NCI-H128 (cell line): ENCODE data around the gene RNF114.
"Not testable (repeated sequence)": the region's sequence is repeated elsewhere in the genome, so short reads cannot be mapped to it uniquely, and the experiment has no call there.

Experiments
- DNase-seq: peaks from one replicate; lab custom pipeline; 2025; ENCODE audit not compliant: unreplicated experiment; lab: John Stamatoyannopoulos, UW

The RNF114 gene

DNA sequence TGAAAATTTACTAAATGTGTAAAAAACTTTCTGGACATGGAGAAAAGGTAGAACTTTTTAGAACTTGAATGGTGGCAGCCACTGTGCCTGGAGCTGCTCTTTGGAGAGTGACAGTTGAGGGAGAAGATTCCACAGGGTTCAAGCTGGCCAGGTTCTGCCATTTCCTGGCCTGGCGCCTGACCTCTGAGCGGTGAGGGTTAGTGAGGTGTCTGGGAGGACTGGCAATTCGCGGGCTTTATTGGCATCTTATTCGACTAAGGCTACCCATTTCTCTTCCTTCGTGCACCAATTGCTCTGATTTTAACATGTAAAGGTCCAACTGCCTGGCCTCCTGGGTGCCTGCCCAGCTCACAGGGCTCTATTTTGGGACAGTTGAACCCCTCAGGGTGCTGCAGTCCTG is 49.0 kb downstream of the RNF114 start:
- no peak for DNase-seq

DNA sequence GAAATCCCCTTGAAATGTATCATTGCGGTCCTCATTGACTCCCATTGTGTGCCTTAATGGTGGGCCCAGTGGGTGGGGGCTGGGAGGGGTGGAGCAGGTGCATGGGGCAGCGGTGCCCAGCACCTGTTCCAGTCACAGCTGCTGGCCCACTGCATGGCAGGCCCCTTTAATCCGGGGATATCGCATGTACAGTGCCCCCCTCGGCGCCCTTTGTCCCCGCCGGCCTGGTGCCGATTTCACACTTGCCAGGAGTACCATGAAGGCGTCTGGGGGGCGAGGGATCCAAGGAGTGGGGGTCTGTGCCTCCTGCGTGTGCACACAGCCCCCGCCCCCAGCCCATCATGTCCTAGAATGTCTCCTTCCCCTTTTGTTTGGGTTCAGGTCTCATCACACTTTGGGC is 49.4 kb downstream of the RNF114 start:
- no peak for DNase-seq

DNA sequence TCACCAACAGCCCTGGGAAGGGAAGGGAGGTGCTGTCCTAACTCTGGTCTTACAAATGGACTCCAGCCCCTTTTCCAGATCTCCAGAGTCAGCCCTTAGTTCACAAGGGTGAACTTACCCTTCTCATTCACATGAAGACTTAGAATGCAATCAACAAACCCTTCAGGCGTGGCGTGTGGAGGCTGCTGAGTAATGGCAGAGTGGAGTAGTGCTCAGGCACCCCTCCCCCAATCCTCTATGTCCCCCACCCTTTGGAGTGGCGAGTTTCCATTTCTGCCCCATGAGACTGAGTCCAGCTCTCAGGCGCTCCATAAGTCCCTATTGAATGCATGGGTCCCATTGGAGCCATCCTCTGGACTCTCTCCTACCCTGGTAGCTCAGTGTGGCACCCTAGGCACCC is 49.9 kb downstream of the RNF114 start:
- no peak for DNase-seq

DNA sequence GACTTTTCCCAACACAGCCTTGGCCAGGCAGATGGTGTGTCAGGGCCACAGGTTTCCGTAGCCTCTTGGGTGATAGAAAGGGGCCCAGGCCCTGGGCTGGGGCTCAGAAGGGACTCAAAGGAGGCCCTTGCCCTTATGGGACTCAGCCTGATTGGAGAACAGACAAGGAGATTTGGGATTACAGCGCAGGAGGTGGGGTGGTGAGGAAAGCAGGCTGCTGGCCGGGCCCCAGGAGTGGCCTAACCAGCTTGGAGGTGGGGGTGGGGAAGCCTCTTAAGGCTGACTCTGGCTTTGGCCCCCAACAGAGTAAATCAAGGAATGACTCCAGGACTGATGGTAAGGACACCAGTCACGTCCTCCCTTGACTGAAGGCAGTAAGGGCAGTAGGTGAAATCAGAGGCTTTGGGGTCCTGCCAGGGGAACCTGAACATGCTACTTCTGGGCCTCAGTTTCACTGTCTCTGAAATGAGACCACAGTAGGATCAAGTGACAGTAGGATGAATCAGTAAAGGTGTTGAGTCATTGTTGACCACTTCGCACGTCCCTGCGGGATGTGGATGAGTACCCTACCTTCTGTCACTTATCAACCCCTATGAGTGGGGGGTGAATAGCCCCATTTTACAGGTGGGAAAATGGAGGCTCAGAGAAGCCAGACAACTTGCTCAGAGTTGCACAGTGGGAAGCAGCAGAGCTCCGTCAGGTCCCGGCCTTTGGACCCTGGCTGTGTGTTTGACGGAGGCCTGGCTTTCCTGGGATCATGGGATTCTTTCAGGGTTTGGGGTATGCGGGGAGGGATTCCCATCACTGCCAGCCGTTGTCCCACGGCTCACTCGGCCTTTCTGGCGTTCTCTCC is 51.0 kb downstream of the RNF114 start:
- DNase-seq, result no peak

DNA sequence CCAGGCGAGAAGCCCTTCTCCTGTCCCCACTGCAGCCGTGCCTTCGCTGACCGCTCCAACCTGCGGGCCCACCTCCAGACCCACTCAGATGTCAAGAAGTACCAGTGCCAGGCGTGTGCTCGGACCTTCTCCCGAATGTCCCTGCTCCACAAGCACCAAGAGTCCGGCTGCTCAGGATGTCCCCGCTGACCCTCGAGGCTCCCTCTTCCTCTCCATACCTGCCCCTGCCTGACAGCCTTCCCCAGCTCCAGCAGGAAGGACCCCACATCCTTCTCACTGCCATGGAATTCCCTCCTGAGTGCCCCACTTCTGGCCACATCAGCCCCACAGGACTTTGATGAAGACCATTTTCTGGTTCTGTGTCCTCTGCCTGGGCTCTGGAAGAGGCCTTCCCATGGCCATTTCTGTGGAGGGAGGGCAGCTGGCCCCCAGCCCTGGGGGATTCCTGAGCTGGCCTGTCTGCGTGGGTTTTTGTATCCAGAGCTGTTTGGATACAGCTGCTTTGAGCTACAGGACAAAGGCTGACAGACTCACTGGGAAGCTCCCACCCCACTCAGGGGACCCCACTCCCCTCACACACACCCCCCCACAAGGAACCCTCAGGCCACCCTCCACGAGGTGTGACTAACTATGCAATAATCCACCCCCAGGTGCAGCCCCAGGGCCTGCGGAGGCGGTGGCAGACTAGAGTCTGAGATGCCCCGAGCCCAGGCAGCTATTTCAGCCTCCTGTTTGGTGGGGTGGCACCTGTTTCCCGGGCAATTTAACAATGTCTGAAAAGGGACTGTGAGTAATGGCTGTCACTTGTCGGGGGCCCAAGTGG is 51.9 kb downstream of the RNF114 start:
- no peak for DNase-seq

DNA sequence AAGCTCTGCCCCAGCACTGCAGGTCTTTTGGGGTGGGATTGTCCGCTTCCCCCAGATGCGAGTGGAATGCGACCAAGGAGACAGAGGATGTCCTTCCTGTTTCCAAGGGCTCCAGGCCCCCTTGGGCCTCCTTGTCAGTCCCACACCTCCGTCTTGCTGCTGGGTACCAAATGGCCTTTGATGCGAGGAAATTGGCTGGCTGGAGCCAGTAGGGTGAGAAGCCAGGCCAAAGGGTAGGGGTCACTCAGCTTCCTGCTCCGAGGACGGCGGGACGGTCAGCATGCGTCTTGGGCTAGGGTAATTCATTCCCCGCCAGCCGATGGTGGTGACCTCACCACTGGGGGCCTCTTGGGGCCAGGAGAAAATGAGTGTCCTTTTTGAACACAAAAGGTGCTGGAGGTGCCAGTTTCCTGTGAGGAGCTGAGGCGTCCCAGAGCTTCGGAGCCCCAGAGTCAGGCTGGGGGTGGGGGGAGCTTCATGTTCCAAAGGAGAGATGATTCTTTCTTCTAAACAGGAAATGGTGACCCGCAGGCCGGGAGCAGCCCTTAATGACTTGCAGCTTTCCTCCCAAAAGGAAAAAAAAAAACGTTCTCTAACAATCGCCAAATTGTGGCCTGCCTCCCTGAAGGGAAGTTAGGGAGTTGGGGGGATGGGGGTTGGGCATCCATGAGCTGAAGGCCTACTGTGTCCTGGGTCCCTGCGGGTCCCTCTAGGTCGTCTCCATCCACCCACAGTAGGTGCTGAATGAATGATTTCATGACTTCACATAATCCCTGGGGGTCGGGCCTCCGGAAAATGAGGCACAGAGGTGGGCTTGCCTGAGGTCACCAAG is 53.3 kb downstream of the RNF114 start:
- no peak for DNase-seq

DNA sequence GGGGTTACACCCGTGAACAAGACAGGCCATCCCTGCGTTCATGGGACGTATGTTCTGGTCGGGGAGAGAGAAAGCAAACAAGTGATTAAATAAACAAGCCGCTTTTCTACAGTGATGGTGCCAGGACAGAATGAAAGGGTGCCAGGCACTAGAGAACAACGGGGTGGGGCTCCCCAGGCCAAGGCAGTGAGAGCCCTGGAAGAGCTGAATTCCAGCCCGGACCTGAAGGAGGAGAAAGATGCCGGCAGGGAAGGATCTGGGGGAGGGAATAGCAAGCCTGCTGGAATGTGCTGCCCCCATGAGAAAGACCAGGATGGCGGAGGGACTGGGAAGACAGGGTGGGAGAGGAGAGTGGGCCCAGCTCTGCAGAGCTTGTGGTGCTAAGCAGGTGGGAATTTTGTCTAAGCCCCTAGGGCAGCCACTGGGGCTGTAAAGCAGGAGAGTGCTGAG is 54.1 kb downstream of the RNF114 start:
- no peak for DNase-seq

DNA sequence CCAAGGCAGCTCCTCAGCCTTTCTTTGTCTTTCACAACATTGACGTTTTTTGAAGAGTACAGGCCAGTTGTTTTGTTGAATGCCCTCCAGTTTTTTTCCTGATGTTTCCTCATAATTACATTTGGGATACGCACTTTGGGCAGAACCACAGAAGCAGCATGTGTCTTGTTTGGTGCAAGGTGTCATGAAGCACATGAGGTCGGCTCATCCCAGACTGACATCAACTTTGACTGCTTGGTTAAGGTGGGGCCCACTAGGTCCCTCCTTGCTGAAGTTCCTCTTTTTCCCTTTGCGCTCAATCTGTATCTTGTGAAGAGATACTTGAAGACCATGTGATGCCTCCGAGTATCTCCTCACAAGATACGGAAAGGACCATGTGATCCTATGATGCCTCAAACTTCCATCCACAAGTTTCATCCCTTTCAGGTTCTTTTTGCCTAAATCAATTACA is 57.1 kb downstream of the RNF114 start:
- no peak for DNase-seq

DNA sequence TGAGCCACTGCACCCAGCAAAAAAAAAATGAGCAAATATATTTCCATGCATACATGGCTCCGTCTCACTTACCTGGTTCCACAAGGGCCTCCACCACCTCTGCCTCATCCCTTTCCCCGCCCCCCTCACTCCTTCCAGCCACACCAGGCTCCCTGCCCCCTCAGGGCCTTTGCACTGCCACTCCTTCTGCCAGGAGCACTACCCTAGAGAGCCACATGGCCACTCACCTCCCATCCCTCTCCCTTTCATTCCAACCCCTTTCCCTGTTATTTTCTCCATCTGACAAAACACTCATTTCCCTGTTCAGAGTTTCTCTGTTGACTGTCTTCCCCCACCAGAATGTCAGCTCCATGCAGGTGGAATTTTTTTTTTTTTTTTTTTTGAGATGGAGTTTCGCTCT is 59.4 kb downstream of the RNF114 start:
- no peak for DNase-seq

DNA sequence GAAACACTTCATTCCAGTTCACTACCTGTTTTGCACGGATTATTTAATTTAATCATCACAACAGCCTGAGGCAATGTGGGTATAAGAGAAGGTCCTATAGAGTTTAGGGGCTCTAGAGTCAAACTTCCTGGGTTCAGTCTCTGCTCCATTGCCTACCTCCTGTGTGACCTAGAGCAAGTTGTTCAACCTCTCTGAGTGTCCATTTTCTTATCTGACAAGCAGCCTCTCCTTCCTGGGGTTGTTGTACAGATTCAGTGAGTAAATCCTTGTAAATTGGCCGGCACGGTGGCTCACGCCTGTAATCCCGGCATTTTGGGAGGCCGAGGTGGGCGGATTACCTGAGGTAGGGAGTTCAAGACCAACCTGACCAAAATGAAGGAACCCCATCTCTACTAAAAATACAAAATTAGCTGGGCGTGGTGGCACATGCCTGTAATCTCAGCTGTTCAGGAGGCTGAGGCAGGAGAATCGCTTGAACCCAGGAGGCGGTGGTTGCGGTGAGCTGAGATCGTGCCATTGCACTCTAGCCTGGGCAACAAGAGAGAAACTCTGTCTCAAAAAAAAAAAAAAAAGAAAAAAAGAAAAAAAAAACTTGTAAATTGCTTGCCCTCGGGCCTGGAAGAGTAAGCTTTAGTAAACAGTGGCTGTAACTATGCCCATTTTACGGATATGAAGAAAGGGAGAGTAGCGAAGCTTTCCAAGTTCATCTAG is 62.4 kb downstream of the RNF114 start:
- DNase-seq, result not testable (repeated sequence)

DNA sequence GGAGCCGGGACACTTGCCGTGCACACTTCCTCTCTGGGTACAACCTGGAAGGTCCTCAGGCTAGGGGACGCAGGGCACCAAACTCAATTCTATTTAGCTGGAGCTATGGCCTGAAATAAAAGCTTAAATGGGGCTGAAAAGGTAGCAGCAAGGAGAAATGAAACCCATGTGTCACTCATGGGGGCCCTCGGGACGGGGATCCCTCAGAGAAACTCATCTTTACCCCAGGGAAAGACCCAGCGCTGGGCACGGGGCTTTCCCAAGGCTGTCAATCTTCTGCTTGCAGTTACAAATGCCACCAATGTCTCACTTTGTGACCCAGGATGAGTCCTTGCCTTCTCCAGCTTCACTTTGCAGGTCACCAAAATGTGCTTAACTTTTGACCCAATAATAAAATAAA is 63.1 kb downstream of the RNF114 start:
- DNase-seq, result no peak

DNA sequence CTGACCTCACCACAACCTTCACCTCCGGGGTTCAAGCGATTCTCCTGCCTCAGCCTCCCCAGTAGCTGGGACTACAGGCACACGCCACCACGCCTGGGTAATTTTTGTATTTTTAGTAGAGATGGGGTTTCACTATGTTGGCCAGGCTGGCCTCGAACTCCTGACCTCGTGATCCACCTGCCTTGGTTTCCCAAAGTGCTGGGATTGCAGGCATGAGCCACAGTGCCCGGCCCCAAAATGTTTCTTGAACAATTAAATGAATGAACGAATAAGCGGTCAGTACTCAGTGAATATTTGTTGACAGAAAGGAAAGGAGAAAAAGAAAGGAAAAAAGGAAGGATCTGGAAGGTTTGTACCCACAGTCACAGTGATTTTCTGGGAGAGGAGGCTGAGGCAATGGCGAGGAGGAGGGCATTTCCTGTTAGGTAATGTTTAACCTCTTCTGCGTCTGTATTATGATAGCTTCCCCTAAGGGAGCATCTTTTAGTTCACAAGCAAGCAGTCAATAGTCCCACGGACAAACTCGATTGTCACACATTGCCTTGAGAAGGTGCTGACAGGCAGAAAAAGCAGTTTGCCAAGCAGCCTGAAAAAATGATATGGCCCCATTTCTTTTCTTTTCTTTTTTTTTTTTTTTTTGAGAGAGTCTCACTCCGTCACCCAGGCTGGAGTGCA is 64.5 kb downstream of the RNF114 start:
- DNase-seq, result not testable (repeated sequence)

DNA sequence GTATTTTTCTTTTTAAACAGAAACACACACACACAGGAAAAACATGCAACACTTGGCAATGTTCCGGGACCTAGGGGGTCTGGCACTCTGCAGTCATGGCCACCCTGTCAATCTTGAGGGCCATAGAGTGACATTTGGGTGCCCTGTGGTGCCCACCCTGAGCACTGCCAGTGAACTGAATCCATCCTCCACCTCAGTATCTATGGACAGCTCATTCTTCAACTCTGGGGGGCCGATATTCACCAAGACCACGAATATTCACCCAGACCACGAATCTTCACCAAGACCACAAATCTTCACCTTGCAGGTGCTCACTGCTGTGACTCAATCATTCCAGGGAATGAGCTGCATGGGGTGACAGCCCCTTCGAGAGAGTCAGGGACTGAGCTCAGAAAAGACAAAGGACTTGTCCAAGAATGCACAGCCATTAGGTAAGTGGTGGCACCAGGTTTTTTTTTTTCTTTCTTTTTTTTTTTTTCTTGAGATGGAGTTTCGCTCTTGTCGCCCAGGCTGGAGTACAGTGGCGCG is 65.7 kb downstream of the RNF114 start:
- DNase-seq, result no peak

DNA sequence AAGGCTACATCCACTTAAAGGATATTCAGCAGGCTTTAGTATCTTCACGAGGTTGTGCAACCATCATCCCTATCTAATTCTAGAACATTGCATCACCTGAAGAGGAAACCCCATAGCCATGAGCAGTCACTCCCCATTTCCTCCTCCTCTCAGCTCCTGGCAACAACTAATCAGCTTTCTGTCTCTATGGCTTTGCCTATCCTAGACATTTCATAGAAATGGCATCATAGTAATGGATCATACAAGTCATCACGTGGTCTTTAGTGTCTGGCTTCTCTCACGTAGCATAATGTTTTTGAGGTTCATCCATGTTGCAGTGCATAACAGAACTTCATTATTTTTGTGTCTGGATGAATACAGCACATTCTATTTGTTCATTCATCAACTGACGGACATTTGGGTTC is 67.1 kb downstream of the RNF114 start:
- DNase-seq, result no peak
